HCEC 1CT (cell line): ENCODE data around the gene HERC3.

Source experiments
- DNase-seq: peaks from one replicate; pipeline ENCODE4 v3.0.0-alpha.2; 2017

The HERC3 gene

GRCh38 chr4:88661739-88662138 lies 69.5 kb downstream of the HERC3 start:
- peak; percentile 83 for DNase-seq

- DNase-seq: peak; percentile 11
Measured at GRCh38 chr4:88672987-88673386, 80.7 kb downstream of the HERC3 start.

GRCh38 chr4:88673886-88674285 lies 81.6 kb downstream of the HERC3 start:
- no peak for DNase-seq

- peak; percentile 35 for DNase-seq
Measured at GRCh38 chr4:88674565-88674964, 82.3 kb downstream of the HERC3 start.

GRCh38 chr4:88674979-88675378 lies 82.7 kb downstream of the HERC3 start:
- DNase-seq: peak; percentile 52

GRCh38 chr4:88675543-88675942 lies 83.3 kb downstream of the HERC3 start:
- DNase-seq: no peak

- DNase-seq: no peak
Measured at GRCh38 chr4:88681209-88681608, 88.9 kb downstream of the HERC3 start.

- peak; percentile 36 for DNase-seq
Measured at GRCh38 chr4:88690355-88690754, 98.1 kb downstream of the HERC3 start.

- no peak for DNase-seq
Measured at GRCh38 chr4:88693792-88694191, 101.5 kb downstream of the HERC3 start.

GRCh38 chr4:88696630-88697029 lies 104.3 kb downstream of the HERC3 start:
- no peak for DNase-seq

GRCh38 chr4:88697141-88697540 lies 104.9 kb downstream of the HERC3 start:
- peak; percentile 2 for DNase-seq

- DNase-seq: peak; percentile 63
Measured at GRCh38 chr4:88697588-88698329, 105.5 kb downstream of the HERC3 start, which contains the start of gene NAP1L5. NAP1L5 (minus strand) TSS chr4:88697829; CDS start chr4:88697754, 75 bp downstream.

- no peak for DNase-seq
Measured at GRCh38 chr4:88698519-88698918, 106.2 kb downstream of the HERC3 start.

- DNase-seq: no peak
Measured at GRCh38 chr4:88702782-88703181, 110.5 kb downstream of the HERC3 start.

- no peak for DNase-seq
Measured at GRCh38 chr4:88705223-88705622, 112.9 kb downstream of the HERC3 start.

GRCh38 chr4:88705805-88706492 lies 113.7 kb downstream of the HERC3 start:
- peak; percentile 1 for DNase-seq

- peak; percentile 7 for DNase-seq
Measured at GRCh38 chr4:88706574-88706973, 114.3 kb downstream of the HERC3 start.

GRCh38 chr4:88709989-88710388 lies 117.7 kb downstream of the HERC3 start:
- no peak for DNase-seq

GRCh38 chr4:88713782-88714181 lies 121.5 kb downstream of the HERC3 start:
- DNase-seq: no peak

GRCh38 chr4:88718098-88718497 lies 125.8 kb downstream of the HERC3 start:
- no peak for DNase-seq

- DNase-seq: no peak
Measured at GRCh38 chr4:88719381-88719780, 127.1 kb downstream of the HERC3 start.

GRCh38 chr4:88720451-88721428 lies 128.5 kb downstream of the HERC3 start:
- no peak for DNase-seq

- no peak for DNase-seq
Measured at GRCh38 chr4:88722276-88722780, 130.0 kb downstream of the HERC3 start.
